ENCODE results near the gene ADGRD2.

- TF ChIP-seq SUZ12 (IDR thresholded peaks at IDR 0.05) (no peak), ARNT (IDR thresholded peaks at IDR 0.05) (no peak), HDGF (IDR thresholded peaks at IDR 0.05; ENCODE audit: borderline replicate concordance) (no peak), ELF4 (IDR thresholded peaks at IDR 0.05) (no peak), FOXM1 (IDR thresholded peaks at IDR 0.05; ENCODE audit: borderline replicate concordance) (no peak), L3MBTL2 (conservative IDR thresholded peaks at IDR 0.05) (no peak), FOXA1 (IDR thresholded peaks at IDR 0.05) (no peak), SP1 (IDR thresholded peaks at IDR 0.05) (no peak), CTBP1 (IDR thresholded peaks at IDR 0.05; ENCODE audit: borderline replicate concordance) (no peak), TARDBP (IDR thresholded peaks at IDR 0.05) (no peak), BHLHE40 (IDR thresholded peaks at IDR 0.05; ENCODE audit: borderline replicate concordance) (no peak), NFRKB (IDR thresholded peaks at IDR 0.05) (no peak), FOXK2 (IDR thresholded peaks at IDR 0.05) (no peak)
These were observed 25.8 kb downstream of the ADGRD2 start for GRCh38 chr9:124475868-124476690.
